BE2C (cell line): Measurements from ENCODE around the gene GRIN2A.

ENCODE experiments used
- DNase-seq: peaks from one replicate; pipeline ENCODE4 v3.0.0-alpha.2; 2020
- H3K27me3 ChIP-seq: fragments of 250-450 bp; sonication (Bioruptor Pico); 2 replicates; pipeline ENCODE4 v1.5.1; 2020; ENCODE audit warnings: mild to moderate bottlenecking
- H3K36me3 ChIP-seq: fragments of 250-450 bp; sonication (Bioruptor Pico); 2 replicates; pipeline ENCODE4 v1.5.1; 2020; ENCODE audit warnings: mild to moderate bottlenecking
- H3K4me1 ChIP-seq: fragments of 250-450 bp; sonication (Bioruptor Pico); 2 replicates; pipeline ENCODE4 v1.5.1; 2020
- H3K4me3 ChIP-seq: 2 replicates; pipeline ENCODE4 v1.5.1; 2011; ENCODE audit warnings: low read depth, low read length
- H3K9me3 ChIP-seq: fragments of 250-450 bp; sonication (Bioruptor Pico); 2 replicates; pipeline ENCODE4 v1.5.1; 2020
- CTCF ChIP-seq: IDR thresholded peaks from 2 replicates; pipeline ENCODE4 v1.5.1; 2012; ENCODE audit warnings: mild to moderate bottlenecking, low read depth, low read length

Gene GRIN2A

DNA sequence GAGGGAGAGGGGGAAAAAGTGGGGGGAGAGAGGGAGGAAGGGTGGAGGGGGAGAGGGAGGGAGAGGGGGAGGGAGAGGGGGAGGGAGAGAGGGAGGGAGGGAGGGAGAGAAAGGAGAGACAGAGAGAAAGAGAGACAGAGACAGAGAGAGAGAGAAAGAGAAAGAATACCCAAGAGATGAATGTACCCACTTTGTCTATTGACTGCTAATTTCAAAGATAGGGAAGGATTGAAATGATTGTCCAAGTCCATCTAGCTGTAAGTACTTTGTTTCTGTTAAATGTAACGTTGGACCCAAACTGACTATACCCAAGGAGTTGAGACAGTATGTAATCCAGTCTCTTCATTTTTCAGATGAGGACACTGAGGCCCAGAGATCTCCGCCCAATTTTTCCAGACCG is 374.9 kb downstream of the GRIN2A start:
- no peak for DNase-seq
- no peaks in the 10 kb centered on the region; the same call in none of the 2 replicates for H3K9me3 ChIP-seq
- H3K27me3 ChIP-seq: no peaks in the 10 kb centered on the region
- TF ChIP-seq CTCF: no peak
- H3K36me3 ChIP-seq: no peaks in the 10 kb centered on the region
- H3K4me1 ChIP-seq: no peaks in the 10 kb centered on the region
- H3K4me3 ChIP-seq: no peak overlapping the region

DNA sequence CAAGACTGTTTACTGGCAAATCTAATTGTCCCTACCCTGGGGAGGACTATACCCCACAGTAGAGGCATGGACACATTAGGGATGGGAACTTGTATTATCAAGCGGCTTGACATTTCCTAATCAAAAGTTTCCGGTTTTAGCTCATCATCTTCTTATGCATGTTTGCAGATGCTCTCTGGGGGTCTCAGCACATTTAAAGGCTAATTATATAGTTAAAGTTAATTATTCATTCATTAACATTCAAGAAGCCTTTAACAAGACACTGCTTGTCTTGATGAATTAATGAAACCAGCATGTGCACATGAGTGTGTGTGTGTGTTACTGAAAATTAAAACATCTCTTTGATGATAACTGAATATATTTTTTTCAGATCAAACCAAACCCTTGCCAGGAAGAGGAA is 377.1 kb downstream of the GRIN2A start:
- no peak for DNase-seq
- no peaks in the 10 kb centered on the region; the same call in 1 of the 2 replicates for H3K9me3 ChIP-seq
- no peak overlapping the region for H3K4me3 ChIP-seq
- no peak for TF ChIP-seq CTCF
- no peaks in the 10 kb centered on the region for H3K27me3 ChIP-seq
- H3K4me1 ChIP-seq: no peaks in the 10 kb centered on the region
- no peaks in the 10 kb centered on the region for H3K36me3 ChIP-seq

GRCh38 chr16:9802160-9802559 is 380.1 kb downstream of the GRIN2A start:
- H3K4me1 ChIP-seq: no peaks in the 10 kb centered on the region

GRCh38 chr16:9801651-9802050 is 380.6 kb downstream of the GRIN2A start:
- no peaks in the 10 kb centered on the region for H3K27me3 ChIP-seq
- H3K36me3 ChIP-seq: no peaks in the 10 kb centered on the region
- no peaks in the 10 kb centered on the region for H3K4me1 ChIP-seq
- H3K4me3 ChIP-seq: no peak overlapping the region
- DNase-seq: no peak
- H3K9me3 ChIP-seq: no peaks in the 10 kb centered on the region
- TF ChIP-seq CTCF: no peak

More at GRCh38 chr16:9802160-9802559, 380.1 kb downstream of the GRIN2A start:
- Histone ChIP-seq H3K36me3 (no peaks in the 10 kb centered on the region), H3K9me3 (no peaks in the 10 kb centered on the region), H3K4me3 (no peak overlapping the region), H3K27me3 (no peaks in the 10 kb centered on the region)
- TF ChIP-seq CTCF: no peak
- DNase-seq: no peak

GRCh38 chr16:9800186-9800738 is 382.0 kb downstream of the GRIN2A start:
- no peaks in the 10 kb centered on the region for H3K36me3 ChIP-seq
- TF ChIP-seq CTCF: no peak
- no peak for DNase-seq
- H3K27me3 ChIP-seq: no peaks in the 10 kb centered on the region
- H3K4me1 ChIP-seq: no peaks in the 10 kb centered on the region
- H3K4me3 ChIP-seq: no peak overlapping the region
- H3K9me3 ChIP-seq: no peaks in the 10 kb centered on the region

GRCh38 chr16:9798952-9799580 is 383.2 kb downstream of the GRIN2A start:
- Histone ChIP-seq H3K9me3 (no peaks in the 10 kb centered on the region), H3K36me3 (no peaks in the 10 kb centered on the region), H3K4me1 (no peaks in the 10 kb centered on the region), H3K27me3 (no peaks in the 10 kb centered on the region), H3K4me3 (no peak overlapping the region)
- no peak for DNase-seq
- TF ChIP-seq CTCF: no peak
